ENCODE results near the gene LAMC1. TPM values are rescaled to one million over a fixed set of nuclear protein-coding genes. Genes with fewer than 3 reads are reported as not detected.

The LAMC1 gene
- total RNA-seq, 4 donors from 2014 or later: 130 to 315 (median 214) TPM

DNA sequence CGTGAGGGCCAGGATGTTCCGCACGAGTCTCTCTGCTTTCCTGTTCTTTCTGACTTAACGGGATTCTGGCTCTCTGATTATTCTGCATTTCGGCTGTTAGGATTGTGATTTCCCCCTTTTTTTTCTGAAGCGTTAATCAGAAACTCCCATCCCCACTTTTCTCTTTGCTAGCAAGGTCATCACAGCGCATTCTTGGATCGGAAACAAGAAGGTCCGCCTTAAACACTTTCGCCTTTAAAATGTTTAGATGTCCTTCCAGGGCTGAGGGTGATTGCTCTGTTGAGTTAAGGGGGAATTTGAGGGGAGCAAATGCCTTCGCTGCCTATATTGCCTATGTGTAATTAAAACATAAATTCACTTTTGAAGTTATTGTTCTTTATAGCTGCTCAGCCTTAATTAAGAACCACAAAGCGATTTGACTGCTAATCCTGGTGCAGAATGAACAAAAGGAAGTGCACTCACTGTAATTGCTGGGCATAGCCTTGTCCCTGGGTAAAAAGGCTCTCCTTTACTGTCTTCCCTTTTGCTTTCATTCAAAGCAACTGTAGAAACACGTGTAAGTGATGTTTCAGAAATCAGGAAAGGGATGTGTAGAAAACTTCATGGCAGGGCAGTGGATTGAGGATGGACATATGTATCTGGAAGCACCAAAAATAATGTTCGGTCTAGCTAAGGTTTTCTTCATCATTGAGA is 1.2 kb downstream of the LAMC1 start:
- Histone ChIP-seq H3K4me1 (no peaks in the 10 kb centered on the region), H3K27me3 (no peaks in the 10 kb centered on the region), H3K4me3 (peak overlapping the region; percentile 90 to 98), H3K27ac (peak overlapping the region; percentile 99 to 100), H3K9me3 (no peaks in the 10 kb centered on the region), H3K36me3 (no peaks in the 10 kb centered on the region)
- DNase-seq: no peak
- TF ChIP-seq POLR2A (IDR thresholded peaks at IDR 0.05): no peak
- TF ChIP-seq, protein P1, sequence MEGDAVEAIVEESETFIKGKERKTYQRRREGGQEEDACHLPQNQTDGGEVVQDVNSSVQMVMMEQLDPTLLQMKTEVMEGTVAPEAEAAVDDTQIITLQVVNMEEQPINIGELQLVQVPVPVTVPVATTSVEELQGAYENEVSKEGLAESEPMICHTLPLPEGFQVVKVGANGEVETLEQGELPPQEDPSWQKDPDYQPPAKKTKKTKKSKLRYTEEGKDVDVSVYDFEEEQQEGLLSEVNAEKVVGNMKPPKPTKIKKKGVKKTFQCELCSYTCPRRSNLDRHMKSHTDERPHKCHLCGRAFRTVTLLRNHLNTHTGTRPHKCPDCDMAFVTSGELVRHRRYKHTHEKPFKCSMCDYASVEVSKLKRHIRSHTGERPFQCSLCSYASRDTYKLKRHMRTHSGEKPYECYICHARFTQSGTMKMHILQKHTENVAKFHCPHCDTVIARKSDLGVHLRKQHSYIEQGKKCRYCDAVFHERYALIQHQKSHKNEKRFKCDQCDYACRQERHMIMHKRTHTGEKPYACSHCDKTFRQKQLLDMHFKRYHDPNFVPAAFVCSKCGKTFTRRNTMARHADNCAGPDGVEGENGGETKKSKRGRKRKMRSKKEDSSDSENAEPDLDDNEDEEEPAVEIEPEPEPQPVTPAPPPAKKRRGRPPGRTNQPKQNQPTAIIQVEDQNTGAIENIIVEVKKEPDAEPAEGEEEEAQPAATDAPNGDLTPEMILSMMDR (IDR thresholded peaks at IDR 0.05): no peak
- intact Hi-C loops (cut with DNase I; ENCODE audit: low total_unique reads): no loop called here

DNA sequence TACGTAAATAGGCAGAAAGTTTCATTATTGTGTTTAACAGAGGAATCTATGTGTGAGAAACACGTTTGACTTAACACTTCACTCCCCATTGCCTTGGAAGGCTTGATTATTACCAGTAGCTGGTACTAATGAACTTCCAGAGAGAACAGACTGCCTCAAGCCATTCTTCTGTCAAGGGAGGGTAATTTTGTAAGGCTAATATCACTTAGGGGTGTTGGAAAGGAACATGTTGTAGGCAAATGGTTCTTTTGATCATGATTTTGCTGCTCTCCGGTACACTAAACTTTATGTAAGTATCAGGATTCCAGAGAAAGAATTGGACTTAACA is 1.8 kb downstream of the LAMC1 start:
- peak overlapping the region; percentile 99 to 100 for H3K27ac ChIP-seq
- intact Hi-C loops (cut with DNase I; ENCODE audit: low total_unique reads): no loop called here

DNA sequence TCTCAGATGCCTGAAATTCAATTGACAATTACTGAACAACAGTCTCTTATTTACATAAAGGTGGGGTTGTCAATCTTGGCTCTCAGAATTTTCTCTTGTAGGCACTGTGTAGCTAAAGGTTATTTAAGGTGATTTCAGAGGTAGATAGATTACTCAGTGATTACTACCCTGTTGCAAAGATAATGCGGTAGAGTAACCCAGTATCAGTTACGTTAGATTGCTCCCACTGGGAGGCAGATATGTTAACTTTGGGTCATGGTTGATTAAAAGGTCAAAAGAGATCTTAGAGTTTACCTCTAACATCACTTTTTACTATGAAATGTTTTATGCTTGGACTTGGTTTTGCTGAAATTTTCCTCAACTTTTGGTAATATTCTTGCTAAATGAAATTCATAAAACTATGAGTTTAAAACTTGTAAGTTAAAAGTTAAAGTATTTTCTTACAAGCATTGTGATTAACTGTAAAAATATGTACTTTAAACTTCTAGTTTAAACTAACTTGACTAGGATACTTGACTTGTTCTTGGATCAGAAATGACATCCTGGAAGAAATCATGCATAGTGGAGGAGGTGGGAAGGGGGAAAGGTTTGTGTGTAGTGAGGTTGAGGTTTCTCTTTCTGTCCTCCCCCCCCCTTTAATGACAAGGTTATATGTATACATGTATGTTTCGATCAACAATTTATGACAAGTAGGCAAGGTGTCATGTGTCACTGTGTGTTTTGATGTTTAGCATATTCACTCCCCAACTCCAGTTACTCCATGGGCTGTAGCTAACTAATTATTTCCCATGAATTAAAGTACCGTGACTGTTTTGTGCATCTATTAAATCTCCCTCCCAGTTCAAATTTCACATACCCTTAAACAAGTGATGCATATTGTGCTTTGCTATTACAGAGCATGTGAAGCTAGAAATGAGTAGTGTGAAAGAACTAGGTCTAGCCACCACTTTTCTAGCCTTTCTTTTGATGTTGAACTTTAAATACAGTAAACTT is 2.9 kb downstream of the LAMC1 start:
- no peak for DNase-seq
- Histone ChIP-seq H3K27me3 (no peaks in the 10 kb centered on the region), H3K36me3 (no peaks in the 10 kb centered on the region), H3K9me3 (no peaks in the 10 kb centered on the region), H3K4me1 (no peaks in the 10 kb centered on the region), H3K27ac (peak overlapping the region; percentile 99 to 100), H3K4me3 (peak overlapping the region; percentile 90 to 98)
- no peak for TF ChIP-seq POLR2A (IDR thresholded peaks at IDR 0.05)
- TF ChIP-seq, protein P1 (IDR thresholded peaks at IDR 0.05): no peak
- intact Hi-C loops (cut with DNase I; ENCODE audit: low total_unique reads): no loop called here

More for the DNA sequence above, 1.8 kb downstream of the LAMC1 start:
- no peaks in the 10 kb centered on the region for H3K27me3 ChIP-seq
- no peak for TF ChIP-seq POLR2A (IDR thresholded peaks at IDR 0.05)
- TF ChIP-seq, protein P1 (IDR thresholded peaks at IDR 0.05): no peak
- H3K4me3 ChIP-seq: peak overlapping the region; percentile 90 to 98
- no peak for DNase-seq
- H3K9me3 ChIP-seq: no peaks in the 10 kb centered on the region
- no peaks in the 10 kb centered on the region for H3K36me3 ChIP-seq
- H3K4me1 ChIP-seq: no peaks in the 10 kb centered on the region

DNA sequence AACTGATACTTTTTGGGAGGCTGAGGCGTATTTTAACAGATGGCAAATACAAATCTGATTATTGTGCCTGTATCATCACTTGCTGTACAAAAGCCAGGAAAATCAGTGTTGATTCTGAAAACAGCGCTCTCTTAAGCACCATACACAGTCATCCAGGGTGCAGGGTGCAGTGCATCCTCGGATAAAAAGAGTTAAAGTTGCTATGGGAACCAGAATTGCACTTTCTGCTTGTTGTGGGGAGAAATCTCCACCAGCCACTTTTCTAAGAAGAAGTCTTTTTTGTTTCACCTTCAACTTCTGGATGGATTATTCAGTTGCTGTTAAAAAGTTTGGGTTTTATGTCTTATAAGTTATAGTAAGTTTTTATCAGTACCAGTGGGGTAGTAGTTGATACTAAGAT is 3.8 kb downstream of the LAMC1 start:
- Histone ChIP-seq H3K9me3 (no peaks in the 10 kb centered on the region), H3K27me3 (no peaks in the 10 kb centered on the region), H3K36me3 (no peaks in the 10 kb centered on the region), H3K4me3 (peak overlapping the region in 1 of 2 donors; percentile 98), H3K4me1 (no peaks in the 10 kb centered on the region), H3K27ac (peak overlapping the region in 1 of 2 donors; percentile 99)
- DNase-seq: no peak
- TF ChIP-seq POLR2A (IDR thresholded peaks at IDR 0.05): no peak
- TF ChIP-seq, protein P1 (IDR thresholded peaks at IDR 0.05): no peak
- intact Hi-C loops (cut with DNase I; ENCODE audit: low total_unique reads): no loop called here

DNA sequence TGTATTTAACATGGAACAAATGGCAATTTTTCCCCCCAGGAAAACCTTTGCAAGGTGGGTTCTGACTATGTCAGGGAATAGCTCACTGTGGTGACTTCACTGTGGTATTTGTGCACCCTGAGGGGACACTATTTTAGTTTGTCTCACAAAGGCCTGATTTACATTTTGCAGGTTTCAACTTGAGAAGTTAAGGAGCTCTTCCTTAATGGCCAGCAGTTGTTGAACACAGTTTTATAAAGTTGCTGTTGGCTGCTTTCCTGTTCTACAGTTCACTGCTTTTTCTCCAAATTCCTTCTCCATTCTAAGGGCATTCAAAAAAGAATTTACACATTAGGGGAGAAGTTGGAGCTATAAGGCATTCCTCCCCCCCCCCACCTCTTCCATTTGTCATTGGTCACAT is 4.6 kb downstream of the LAMC1 start:
- no peaks in the 10 kb centered on the region for H3K36me3 ChIP-seq
- no peak overlapping the region for H3K4me3 ChIP-seq
- no peak for DNase-seq
- H3K4me1 ChIP-seq: no peaks in the 10 kb centered on the region
- intact Hi-C loops (cut with DNase I; ENCODE audit: low total_unique reads): no loop called here
- H3K27me3 ChIP-seq: no peaks in the 10 kb centered on the region
- H3K9me3 ChIP-seq: no peaks in the 10 kb centered on the region
- peak overlapping the region in 1 of 2 donors; percentile 99 for H3K27ac ChIP-seq
- TF ChIP-seq, protein P1 (IDR thresholded peaks at IDR 0.05): no peak
- TF ChIP-seq POLR2A (IDR thresholded peaks at IDR 0.05): no peak

Data from uterus (tissue), 4 donors.